ENCODE data around the gene PFKP. TPM values are rescaled to one million over a fixed set of nuclear protein-coding genes. Genes with fewer than 3 reads are reported as not detected.

PFKP gene
- total and polyA plus RNA-seq, 2 donors: 40.7 to 118 TPM

- no peak overlapping the region for H3K27ac ChIP-seq (ENCODE audit: low read depth in 1 of 2, low read length in 1 of 2)
- no peaks in the 10 kb centered on the region for H3K9me3 ChIP-seq (ENCODE audit: control insufficient read depth in 2 of 2, insufficient read depth in 1 of 2, low read length in 1 of 2)
- peaks cover 0 to 15% of the 10 kb centered on the region in 2 donors for H3K27me3 ChIP-seq (ENCODE audit: control insufficient read depth in 2 of 2, insufficient read depth in 1 of 2, low read length in 1 of 2)
- peak in 6 of 9 donors; percentile 18 to 65 (median 26) for DNase-seq (ENCODE audit: low read depth in 6 of 9, low spot score in 9 of 9)
- 30% methylated on average over 16 of the region's 16 CpGs for WGBS
- no peaks in the 10 kb centered on the region for H3K36me3 ChIP-seq (ENCODE audit: control insufficient read depth in 2 of 2, insufficient read depth in 2 of 2, low read length in 1 of 2)
- no peak overlapping the region for H3K4me3 ChIP-seq (ENCODE audit: low read length in 2 of 2)
- H3K4me1 ChIP-seq (ENCODE audit: control insufficient read depth in 2 of 2, insufficient read depth in 2 of 2, low read length in 2 of 2): no peaks in the 10 kb centered on the region
These were observed 23.6 kb upstream of the PFKP start for GRCh38 chr10:3043512-3044368.

GRCh38 chr10:3045471-3046209 lies 21.7 kb upstream of the PFKP start:
- DNase-seq (ENCODE audit: low read depth in 6 of 9, low spot score in 9 of 9): no peak
- no peaks in the 10 kb centered on the region for H3K4me1 ChIP-seq (ENCODE audit: control insufficient read depth in 2 of 2, insufficient read depth in 2 of 2, low read length in 2 of 2)
- no peak overlapping the region for H3K4me3 ChIP-seq (ENCODE audit: low read length in 2 of 2)
- H3K36me3 ChIP-seq (ENCODE audit: control insufficient read depth in 2 of 2, insufficient read depth in 2 of 2, low read length in 1 of 2): no peaks in the 10 kb centered on the region
- H3K9me3 ChIP-seq (ENCODE audit: control insufficient read depth in 2 of 2, insufficient read depth in 1 of 2, low read length in 1 of 2): no peaks in the 10 kb centered on the region
- 64% methylated on average over 11 of the region's 11 CpGs for WGBS
- H3K27me3 ChIP-seq (ENCODE audit: control insufficient read depth in 2 of 2, insufficient read depth in 1 of 2, low read length in 1 of 2): peaks cover 0 to 15% of the 10 kb centered on the region in 2 donors
- H3K27ac ChIP-seq (ENCODE audit: low read depth in 1 of 2, low read length in 1 of 2): no peak overlapping the region

- 86% methylated on average over 6 of the region's 6 CpGs for WGBS
- Histone ChIP-seq H3K36me3 (ENCODE audit: control insufficient read depth in 2 of 2, insufficient read depth in 2 of 2, low read length in 1 of 2) (no peaks in the 10 kb centered on the region), H3K9me3 (ENCODE audit: control insufficient read depth in 2 of 2, insufficient read depth in 1 of 2, low read length in 1 of 2) (no peaks in the 10 kb centered on the region), H3K27me3 (ENCODE audit: control insufficient read depth in 2 of 2, insufficient read depth in 1 of 2, low read length in 1 of 2) (peaks cover 0 to 15% of the 10 kb centered on the region in 2 donors), H3K27ac (ENCODE audit: low read depth in 1 of 2, low read length in 1 of 2) (no peak overlapping the region), H3K4me1 (ENCODE audit: control insufficient read depth in 2 of 2, insufficient read depth in 2 of 2, low read length in 2 of 2) (no peaks in the 10 kb centered on the region), H3K4me3 (ENCODE audit: low read length in 2 of 2) (no peak overlapping the region)
- no peak for DNase-seq (ENCODE audit: low read depth in 6 of 9, low spot score in 9 of 9)
These were observed 21.1 kb upstream of the PFKP start for GRCh38 chr10:3046210-3046779.

- Histone ChIP-seq H3K36me3 (ENCODE audit: control insufficient read depth in 2 of 2, insufficient read depth in 2 of 2, low read length in 1 of 2) (no peaks in the 10 kb centered on the region), H3K27me3 (ENCODE audit: control insufficient read depth in 2 of 2, insufficient read depth in 1 of 2, low read length in 1 of 2) (peaks cover 0 to 15% of the 10 kb centered on the region in 2 donors), H3K4me3 (ENCODE audit: low read length in 2 of 2) (no peak overlapping the region), H3K4me1 (ENCODE audit: control insufficient read depth in 2 of 2, insufficient read depth in 2 of 2, low read length in 2 of 2) (no peaks in the 10 kb centered on the region), H3K9me3 (ENCODE audit: control insufficient read depth in 2 of 2, insufficient read depth in 1 of 2, low read length in 1 of 2) (no peaks in the 10 kb centered on the region), H3K27ac (ENCODE audit: low read depth in 1 of 2, low read length in 1 of 2) (no peak overlapping the region)
- no peak for DNase-seq (ENCODE audit: low read depth in 6 of 9, low spot score in 9 of 9)
- WGBS: 79% methylated on average over 8 of the region's 8 CpGs
These were observed 20.3 kb upstream of the PFKP start for GRCh38 chr10:3046981-3047547.

DNA sequence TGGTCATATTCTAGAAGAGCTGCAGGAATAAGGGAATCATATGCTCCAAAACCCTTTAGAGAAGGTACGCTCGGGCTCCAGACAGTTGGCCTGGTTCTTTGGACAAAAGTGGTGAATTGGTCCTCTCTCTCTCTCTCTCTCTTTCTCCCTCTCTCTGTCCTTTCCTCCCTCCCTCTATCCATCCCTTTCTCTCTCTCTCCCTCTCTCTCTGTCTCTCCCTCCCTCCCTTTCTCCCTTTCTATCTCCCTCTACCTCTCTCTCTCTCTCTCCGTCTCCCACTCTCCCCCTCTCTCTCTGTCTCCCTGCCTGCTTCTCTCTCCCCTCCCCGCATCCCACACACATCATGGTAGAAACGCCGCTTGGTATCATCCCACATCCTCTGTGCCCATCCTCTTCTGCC lies 19.8 kb upstream of the PFKP start:
- Histone ChIP-seq H3K4me1 (ENCODE audit: control insufficient read depth in 2 of 2, insufficient read depth in 2 of 2, low read length in 2 of 2) (no peaks in the 10 kb centered on the region), H3K36me3 (ENCODE audit: control insufficient read depth in 2 of 2, insufficient read depth in 2 of 2, low read length in 1 of 2) (no peaks in the 10 kb centered on the region), H3K27me3 (ENCODE audit: control insufficient read depth in 2 of 2, insufficient read depth in 1 of 2, low read length in 1 of 2) (peaks cover 0 to 15% of the 10 kb centered on the region in 2 donors), H3K9me3 (ENCODE audit: control insufficient read depth in 2 of 2, insufficient read depth in 1 of 2, low read length in 1 of 2) (no peaks in the 10 kb centered on the region), H3K4me3 (ENCODE audit: low read length in 2 of 2) (no peak overlapping the region), H3K27ac (ENCODE audit: low read depth in 1 of 2, low read length in 1 of 2) (no peak overlapping the region)
- WGBS: 85% methylated on average over 6 of the region's 6 CpGs
- DNase-seq (ENCODE audit: low read depth in 6 of 9, low spot score in 9 of 9): no peak

- H3K9me3 ChIP-seq (ENCODE audit: control insufficient read depth in 2 of 2, insufficient read depth in 1 of 2, low read length in 1 of 2): no peaks in the 10 kb centered on the region
- no peak for DNase-seq (ENCODE audit: low read depth in 6 of 9, low spot score in 9 of 9)
- H3K4me3 ChIP-seq (ENCODE audit: low read length in 2 of 2): no peak overlapping the region
- 83% methylated on average over 17 of the region's 17 CpGs for WGBS
- H3K4me1 ChIP-seq (ENCODE audit: control insufficient read depth in 2 of 2, insufficient read depth in 2 of 2, low read length in 2 of 2): no peaks in the 10 kb centered on the region
- no peak overlapping the region for H3K27ac ChIP-seq (ENCODE audit: low read depth in 1 of 2, low read length in 1 of 2)
- no peaks in the 10 kb centered on the region for H3K36me3 ChIP-seq (ENCODE audit: control insufficient read depth in 2 of 2, insufficient read depth in 2 of 2, low read length in 1 of 2)
- H3K27me3 ChIP-seq (ENCODE audit: control insufficient read depth in 2 of 2, insufficient read depth in 1 of 2, low read length in 1 of 2): peaks cover 0 to 15% of the 10 kb centered on the region in 2 donors
These were observed 19.0 kb upstream of the PFKP start for GRCh38 chr10:3048119-3049019.

DNA sequence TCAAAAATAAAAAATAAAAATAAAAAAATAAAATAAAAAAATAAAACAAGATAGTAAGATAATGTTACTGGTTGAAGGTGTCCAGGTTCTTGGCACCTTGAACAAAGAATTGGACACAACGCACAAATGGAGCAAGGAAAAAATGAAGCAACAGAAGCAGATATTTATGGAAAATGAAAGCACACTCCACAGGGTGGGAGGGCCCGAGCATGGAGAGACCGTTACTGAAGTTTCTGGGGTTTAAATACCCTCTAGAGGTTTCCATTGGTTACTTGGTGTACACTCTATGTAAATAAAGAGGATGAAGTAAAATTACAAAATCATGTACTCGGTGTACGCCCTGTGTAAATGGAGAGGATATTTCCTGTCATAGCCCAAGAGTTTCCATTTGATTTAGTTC lies 15.7 kb upstream of the PFKP start:
- Histone ChIP-seq H3K9me3 (ENCODE audit: control insufficient read depth in 2 of 2, insufficient read depth in 1 of 2, low read length in 1 of 2) (no peaks in the 10 kb centered on the region), H3K27ac (ENCODE audit: low read depth in 1 of 2, low read length in 1 of 2) (no peak overlapping the region), H3K36me3 (ENCODE audit: control insufficient read depth in 2 of 2, insufficient read depth in 2 of 2, low read length in 1 of 2) (no peaks in the 10 kb centered on the region), H3K4me1 (ENCODE audit: control insufficient read depth in 2 of 2, insufficient read depth in 2 of 2, low read length in 2 of 2) (no peaks in the 10 kb centered on the region), H3K27me3 (ENCODE audit: control insufficient read depth in 2 of 2, insufficient read depth in 1 of 2, low read length in 1 of 2) (peaks cover 0 to 2% of the 10 kb centered on the region in 2 donors), H3K4me3 (ENCODE audit: low read length in 2 of 2) (no peak overlapping the region)
- no peak for DNase-seq (ENCODE audit: low read depth in 6 of 9, low spot score in 9 of 9)
- 90% methylated on average over 5 of the region's 5 CpGs for WGBS

GRCh38 chr10:3053155-3053554 lies 14.2 kb upstream of the PFKP start:
- Histone ChIP-seq H3K9me3 (ENCODE audit: control insufficient read depth in 2 of 2, insufficient read depth in 1 of 2, low read length in 1 of 2) (no peaks in the 10 kb centered on the region), H3K27me3 (ENCODE audit: control insufficient read depth in 2 of 2, insufficient read depth in 1 of 2, low read length in 1 of 2) (peaks cover 0 to 4% of the 10 kb centered on the region in 2 donors), H3K27ac (ENCODE audit: low read depth in 1 of 2, low read length in 1 of 2) (no peak overlapping the region), H3K36me3 (ENCODE audit: control insufficient read depth in 2 of 2, insufficient read depth in 2 of 2, low read length in 1 of 2) (no peaks in the 10 kb centered on the region), H3K4me1 (ENCODE audit: control insufficient read depth in 2 of 2, insufficient read depth in 2 of 2, low read length in 2 of 2) (peaks cover 0 to 4% of the 10 kb centered on the region in 2 donors), H3K4me3 (ENCODE audit: low read length in 2 of 2) (no peak overlapping the region)
- DNase-seq (ENCODE audit: low read depth in 6 of 9, low spot score in 9 of 9): no peak
- WGBS: 65% methylated on average over 2 of the region's 2 CpGs
